ENCODE measurements around the gene RABEPK.

DNA sequence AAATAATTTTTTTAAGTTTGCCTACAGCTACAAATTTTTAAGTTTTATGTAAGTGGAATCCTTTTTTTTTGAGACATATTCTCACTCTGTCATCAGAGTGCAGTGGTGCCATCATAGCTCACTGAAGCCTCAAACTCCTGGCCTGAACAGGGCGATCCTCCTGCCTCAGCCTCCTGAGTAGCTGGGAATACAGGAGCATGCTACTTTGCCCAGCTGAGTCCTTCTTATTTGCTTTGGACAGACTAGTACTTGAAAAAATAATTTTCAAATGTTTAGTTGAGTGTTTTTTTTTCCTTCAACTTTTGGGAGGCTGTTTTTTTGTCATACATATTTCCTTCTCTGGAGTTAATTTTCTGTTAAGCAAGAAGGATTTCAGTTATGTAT is 68.7 kb downstream of the RABEPK start:
- TF ChIP-seq ZNF274 (IDR thresholded peaks at IDR 0.05; ENCODE audit: low read depth, low read length) (no peak), SUZ12 (IDR thresholded peaks at IDR 0.05; ENCODE audit: extremely low read depth, insufficient read depth, insufficient read length) (no peak), YY1 (IDR thresholded peaks at IDR 0.05; ENCODE audit: insufficient read depth, insufficient read length) (no peak)

Measured in NT2/D1 (cell line).